Right lobe of liver (tissue), 6 donors: Measurements from ENCODE around the gene RPRM. TPM values are rescaled to one million over a fixed set of nuclear protein-coding genes. Genes with fewer than 3 reads are reported as not detected.

Experiments used
- ATAC-seq, 4 donors: fragments of 200-7000 bp; cut with Tn5 transposase; one replicate each; pipeline ENCODE4 v1.9.1; 2020; ENCODE audit warnings: mild to moderate bottlenecking in 4 of 4, moderate library complexity in 4 of 4
- DNase-seq, 3 donors: peaks; one replicate each; pipeline ENCODE4 v3.0.0-alpha.2; 2020
- H3K27ac ChIP-seq, 3 donors: fragments of 200-600 bp; one replicate each; pipeline ENCODE4 v1.8.0; 2022
- H3K27me3 ChIP-seq, 2 donors: fragments of 200-600 bp; one replicate each; pipeline ENCODE4 v1.8.0; 2022
- H3K36me3 ChIP-seq, 4 donors: fragments of 200-600 bp; sonication (generic) in 1 of 4; one replicate each; pipeline versions ENCODE4 v1.5.1 to v1.8.0; 2017 to 2022; ENCODE audit warnings: control low read depth in 1 of 4
- H3K4me1 ChIP-seq, 4 donors: fragments of 200-600 bp; sonication (generic) in 1 of 4; one replicate each; pipeline versions ENCODE4 v1.5.1 to v1.8.0; 2017 to 2022; ENCODE audit warnings: control low read depth in 1 of 4
- H3K4me3 ChIP-seq, 3 donors: fragments of 200-600 bp; one replicate each; pipeline ENCODE4 v1.8.0; 2022
- H3K9me3 ChIP-seq, 4 donors: fragments of 200-600 bp; sonication (generic) in 1 of 4; one replicate each; pipeline versions ENCODE4 v1.5.1 to v1.8.0; 2017 to 2022; ENCODE audit warnings: control low read depth in 1 of 4
- POLR2A ChIP-seq: fragments of 450-650 bp; IDR thresholded peaks from one replicate; pipeline ENCODE4 v1.6.1; 2017; ENCODE audit warnings: antibody characterized with exemption, mild to moderate bottlenecking
- WGBS: methylation state at CpG from one replicate; pipeline ENCODE4 v1.1.6; 2018; ENCODE audit warnings: low coverage, low lambda C conversion rate; ENCODE audit not compliant: insufficient coverage; ENCODE audit errors: missing lambda C conversion rate; 5-methylcytosine and 5-hydroxymethylcytosine counted together
- intact Hi-C, 2 donors: fragments of 100-400 bp; cut with DNase I; formaldehyde crosslinking; loops; one replicate each; pipeline versions ENCODE4 v1.11.2 to v1.14.1; 2022
- long read RNA-seq: library from polyadenylated mRNA; unstranded; transcript quantifications from one replicate; pipeline ENCODE4 v2.0.0, GENCODE V29; 2019
- total RNA-seq, 6 experiments: library from RNA; depleted of rRNA in 2 of 6; stranded (reverse); fragments of >200 nt in 2 of 6; fragmentation: NEBNext Ultra II Directional in 3 of 6; extraction: Animal tissue kit (Norgen Biotek cat#: 25700) in 3 of 6; gene quantifications; one replicate each; pipeline versions ENCODE4 v1.1.0 to v1.2.4, GENCODE V29; 2016 to 2023
- TF ChIP-seq, protein P1 (sequence below), 4 donors: fragments of 200-600 bp in 3 of 4; fragments of 450-650 bp in 1 of 4; IDR thresholded peaks; one replicate each; pipeline versions ENCODE4 v1.5.1 to v1.8.0; 2016 to 2022; ENCODE audit warnings: antibody characterized with exemption in 4 of 4, mild to moderate bottlenecking in 2 of 4
- donor health status: DM: no; HTN: yes; CAD: no.
- donor health status: DM: no; HTN: no; CAD: no.
- donor health status: DM: no; HTN: no; CAD: no.
- donor health status: DM: no; HTN: yes; CAD: no.
- donor health status: DM: no; HTN: yes; CAD: no.

RPRM gene
- total RNA-seq: not detected
- long read RNA-seq: 0 reads

DNA sequence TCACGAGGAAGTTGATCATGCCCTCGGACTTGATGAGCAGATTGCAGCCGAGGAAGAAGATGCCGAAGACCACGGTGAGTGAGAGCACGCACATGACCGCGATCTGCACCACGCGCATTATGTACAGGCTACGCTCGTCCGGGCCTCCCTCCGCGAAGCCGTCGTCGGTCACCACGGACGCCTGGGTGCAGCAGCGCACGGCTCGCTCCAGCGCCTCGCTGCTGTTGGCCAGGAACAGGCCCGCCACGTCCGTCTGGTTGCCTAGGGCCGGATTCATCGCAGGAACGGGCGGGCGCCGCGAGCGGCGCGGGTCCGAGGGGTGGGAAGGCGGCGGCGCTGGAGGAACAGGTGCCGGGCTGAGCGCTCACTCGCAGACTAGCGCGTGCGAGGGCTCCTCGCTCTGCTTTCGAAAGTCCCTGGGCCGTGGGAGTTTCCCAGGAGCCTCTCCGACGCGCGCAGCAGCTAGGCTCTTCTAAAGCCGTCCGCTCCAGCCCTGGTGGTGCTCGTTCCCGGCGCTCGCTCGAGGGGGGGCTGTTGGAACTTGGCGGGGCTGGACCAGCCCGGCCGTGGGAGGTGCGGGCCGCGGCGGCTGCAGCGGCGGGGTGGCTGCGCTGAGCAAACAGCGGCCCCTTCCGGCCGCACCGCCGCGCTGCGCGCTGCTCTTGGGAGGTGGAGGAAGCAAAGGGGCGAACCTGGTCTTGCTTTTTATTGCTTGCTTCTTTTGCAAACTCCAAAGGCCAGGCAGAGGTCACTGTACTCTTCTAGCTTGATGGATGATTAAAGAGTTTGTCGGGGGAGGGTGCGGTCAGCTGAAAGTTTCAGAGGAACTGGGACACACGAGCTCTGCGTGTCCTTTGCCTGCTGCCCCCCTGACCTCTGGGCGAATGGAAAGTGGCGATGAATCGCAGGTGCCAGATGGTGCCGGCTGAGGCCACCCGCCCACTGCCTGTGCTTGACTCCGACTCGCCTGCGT lies at the start of gene RPRM:
Gene RPRM (minus strand): TSS at position 474 of the 973 bp plus-strand sequence. CDS start 197 bp downstream, at position 277.
- Histone ChIP-seq H3K4me1 (peaks cover 0 to 21% (median 0%) of the 10 kb centered on the region in 4 donors), H3K4me3 (peak within 1 kb of the TSS; percentile 36 to 55 (median 39)), H3K36me3 (no peaks in the 10 kb centered on the region), H3K9me3 (no peaks in the 10 kb centered on the region), H3K27me3 (peaks cover 5% of the 10 kb centered on the region in 2 donors), H3K27ac (no peak within 1 kb of the TSS)
- TF ChIP-seq, protein P1, sequence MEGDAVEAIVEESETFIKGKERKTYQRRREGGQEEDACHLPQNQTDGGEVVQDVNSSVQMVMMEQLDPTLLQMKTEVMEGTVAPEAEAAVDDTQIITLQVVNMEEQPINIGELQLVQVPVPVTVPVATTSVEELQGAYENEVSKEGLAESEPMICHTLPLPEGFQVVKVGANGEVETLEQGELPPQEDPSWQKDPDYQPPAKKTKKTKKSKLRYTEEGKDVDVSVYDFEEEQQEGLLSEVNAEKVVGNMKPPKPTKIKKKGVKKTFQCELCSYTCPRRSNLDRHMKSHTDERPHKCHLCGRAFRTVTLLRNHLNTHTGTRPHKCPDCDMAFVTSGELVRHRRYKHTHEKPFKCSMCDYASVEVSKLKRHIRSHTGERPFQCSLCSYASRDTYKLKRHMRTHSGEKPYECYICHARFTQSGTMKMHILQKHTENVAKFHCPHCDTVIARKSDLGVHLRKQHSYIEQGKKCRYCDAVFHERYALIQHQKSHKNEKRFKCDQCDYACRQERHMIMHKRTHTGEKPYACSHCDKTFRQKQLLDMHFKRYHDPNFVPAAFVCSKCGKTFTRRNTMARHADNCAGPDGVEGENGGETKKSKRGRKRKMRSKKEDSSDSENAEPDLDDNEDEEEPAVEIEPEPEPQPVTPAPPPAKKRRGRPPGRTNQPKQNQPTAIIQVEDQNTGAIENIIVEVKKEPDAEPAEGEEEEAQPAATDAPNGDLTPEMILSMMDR (IDR thresholded peaks at IDR 0.05): peak; percentile 66 to 92 (median 91)
- no peak for TF ChIP-seq POLR2A
- intact Hi-C loops: no loop called here
- DNase-seq (peak; percentile 60 to 77 (median 71)), ATAC-seq (peak; percentile 96 to 98 (median 98))
- WGBS: 3% methylated on average over 18 of the region's 93 CpGs

DNA sequence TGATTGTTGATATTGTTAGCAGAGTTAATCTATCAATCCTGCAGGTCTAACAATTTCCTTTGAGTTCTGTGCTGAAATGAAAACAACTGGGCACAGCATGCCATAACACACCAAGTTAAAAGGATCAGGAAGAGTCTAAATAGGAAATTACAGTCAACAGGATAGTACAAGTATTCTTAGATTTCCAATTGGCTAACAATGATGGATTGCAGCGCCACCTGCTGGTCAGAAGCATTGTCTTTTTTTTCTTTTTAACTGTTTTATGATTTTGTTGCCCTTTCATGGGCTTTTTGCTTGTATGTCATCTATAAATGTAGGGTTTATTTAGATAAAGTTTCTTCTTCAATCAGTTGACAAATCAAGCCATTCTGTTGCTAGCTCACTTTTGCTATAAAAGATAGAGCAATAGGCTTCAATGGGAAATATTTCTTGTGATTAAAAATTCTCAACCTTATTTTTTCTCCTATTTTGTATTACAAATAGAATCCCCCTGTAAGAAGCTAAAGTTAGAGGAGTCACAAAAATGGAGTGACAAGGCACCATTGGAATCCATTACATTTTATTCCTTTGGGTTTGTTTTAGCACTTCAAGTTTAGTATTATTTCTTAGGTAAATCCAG lies 40.8 kb upstream of the RPRM start:
- 0% methylated on average over 1 of the region's 1 CpG for WGBS
- Histone ChIP-seq H3K4me1 (no peaks in the 10 kb centered on the region), H3K36me3 (no peaks in the 10 kb centered on the region), H3K9me3 (no peaks in the 10 kb centered on the region), H3K27ac (no peak overlapping the region), H3K27me3 (no peaks in the 10 kb centered on the region), H3K4me3 (no peak overlapping the region)
- DNase-seq (peak in 1 of 3 donors; percentile 38), ATAC-seq (peak; percentile 56 to 66 (median 59))
- TF ChIP-seq, protein P1 (IDR thresholded peaks at IDR 0.05): peak; percentile 59 to 90 (median 84)
- TF ChIP-seq POLR2A: no peak
- intact Hi-C loops: no loop called here

DNA sequence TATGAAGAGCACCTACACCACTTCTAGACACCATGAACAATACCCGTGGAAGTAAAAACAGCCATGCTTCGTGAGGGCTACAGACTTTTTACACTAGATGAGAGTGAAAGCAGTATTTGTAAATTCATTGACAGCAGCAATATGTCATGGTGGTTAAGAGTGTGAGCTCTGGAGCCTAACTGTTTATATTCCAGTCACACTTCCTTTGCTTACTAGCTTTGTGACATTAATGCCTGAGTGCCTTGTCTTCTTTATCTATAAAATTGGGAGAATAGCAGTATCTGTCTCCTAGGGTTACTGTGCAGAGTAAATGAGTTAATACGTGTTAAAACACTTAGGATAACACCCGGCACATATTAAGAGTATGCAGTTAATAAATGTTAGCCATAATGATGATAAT lies 33.8 kb upstream of the RPRM start:
- no peaks in the 10 kb centered on the region for H3K4me1 ChIP-seq
- no peaks in the 10 kb centered on the region for H3K9me3 ChIP-seq
- H3K27me3 ChIP-seq: no peaks in the 10 kb centered on the region
- 49% methylated on average over 4 of the region's 4 CpGs for WGBS
- DNase-seq: no peak
- H3K36me3 ChIP-seq: no peaks in the 10 kb centered on the region
- H3K27ac ChIP-seq: no peak overlapping the region
- intact Hi-C loops: no loop called here
- no peak for ATAC-seq
- TF ChIP-seq POLR2A: no peak
- TF ChIP-seq, protein P1 (IDR thresholded peaks at IDR 0.05): no peak
- no peak overlapping the region for H3K4me3 ChIP-seq

DNA sequence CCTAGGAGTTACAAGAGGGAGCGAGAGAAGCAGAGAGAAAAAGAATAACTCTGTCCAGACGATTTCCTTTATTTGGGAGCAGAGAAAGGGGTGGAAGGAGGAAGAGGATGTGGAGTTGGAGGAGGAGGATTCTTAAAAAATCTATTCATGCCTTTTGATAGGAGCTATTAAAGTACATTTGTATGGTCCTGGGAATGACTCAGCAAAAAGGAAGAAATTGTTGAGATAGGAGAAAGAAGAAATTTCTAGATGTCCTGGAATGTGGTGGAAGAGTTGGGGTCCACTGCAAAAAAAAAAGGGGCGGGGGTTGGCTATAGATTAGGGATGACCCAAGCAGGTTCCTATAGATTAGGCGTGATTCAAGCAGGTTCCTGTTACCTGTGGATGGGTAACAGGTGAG lies 32.4 kb upstream of the RPRM start:
- no peak for ATAC-seq
- WGBS: 47% methylated on average over 4 of the region's 4 CpGs
- no peaks in the 10 kb centered on the region for H3K27me3 ChIP-seq
- no peaks in the 10 kb centered on the region for H3K36me3 ChIP-seq
- H3K27ac ChIP-seq: no peak overlapping the region
- DNase-seq: no peak
- H3K4me3 ChIP-seq: no peak overlapping the region
- H3K9me3 ChIP-seq: no peaks in the 10 kb centered on the region
- intact Hi-C loops: no loop called here
- H3K4me1 ChIP-seq: no peaks in the 10 kb centered on the region
- TF ChIP-seq, protein P1 (IDR thresholded peaks at IDR 0.05): no peak
- no peak for TF ChIP-seq POLR2A
